Loucy (cell line): ENCODE results near the gene SLC25A27.

Experiments
- CTCF ChIP-seq: fragments of 200-600 bp; sonication (generic); conservative IDR thresholded peaks from 2 replicates; pipeline ENCODE4 v1.5.1; 2014; ENCODE audit warnings: mild to moderate bottlenecking, antibody characterized with exemption, low read length
- EZH2phosphoT487 ChIP-seq: fragments of 200-600 bp; IDR thresholded peaks from 2 replicates; pipeline ENCODE4 v1.6.1; 2018; ENCODE audit warnings: antibody characterized with exemption, mild to moderate bottlenecking, moderate library complexity, borderline replicate concordance

GRCh38 chr6:46610862-46611553 lies 41.8 kb upstream of the SLC25A27 start:
- TF ChIP-seq CTCF = no peak
- no peak for TF ChIP-seq EZH2phosphoT487
